ENCODE measurements around the gene ZNF77. TPM values are rescaled to one million over a fixed set of nuclear protein-coding genes. Genes with fewer than 3 reads are reported as not detected.
A peak's percentile ranks its signal among the peaks of the same experiment; 100 is the strongest.
"Not testable (repeated sequence)": the region's sequence is repeated elsewhere in the genome, so short reads cannot be mapped to it uniquely, and the experiment has no call there.

The ZNF77 gene
- polyA plus RNA-seq, 3 donors, result 7.5 to 9.1 (median 7.6) TPM

GRCh38 chr19:2974342-2975041, 29.7 kb upstream of the ZNF77 start:
- no peak for DNase-seq

GRCh38 chr19:2973229-2973628, 28.5 kb upstream of the ZNF77 start:
- no peak for DNase-seq

GRCh38 chr19:2970201-2970835, 25.5 kb upstream of the ZNF77 start:
- DNase-seq, result no peak

- DNase-seq, result peak; percentile 76
These were observed 24.3 kb upstream of the ZNF77 start for GRCh38 chr19:2969104-2969504.

GRCh38 chr19:2967972-2968371, 23.2 kb upstream of the ZNF77 start:
- no peak for DNase-seq

- DNase-seq, result no peak
These were observed 20.1 kb upstream of the ZNF77 start for GRCh38 chr19:2964874-2965273.

- DNase-seq, result not testable (repeated sequence)
These were observed 18.9 kb upstream of the ZNF77 start for GRCh38 chr19:2963631-2964030.

GRCh38 chr19:2963122-2963521, 18.4 kb upstream of the ZNF77 start:
- no peak for DNase-seq

- peak; percentile 86 for DNase-seq
These were observed 17.4 kb upstream of the ZNF77 start for GRCh38 chr19:2962018-2962670.

- no peak for DNase-seq
These were observed 15.3 kb upstream of the ZNF77 start for GRCh38 chr19:2960120-2960519.

GRCh38 chr19:2957160-2957559, 12.4 kb upstream of the ZNF77 start:
- DNase-seq, result no peak

GRCh38 chr19:2952953-2953481, 8.2 kb upstream of the ZNF77 start:
- DNase-seq, result no peak

GRCh38 chr19:2950286-2951124, 5.7 kb upstream of the ZNF77 start:
- DNase-seq, result peak; percentile 100

- peak; percentile 51 for DNase-seq
These were observed 5.1 kb upstream of the ZNF77 start for GRCh38 chr19:2949939-2950285.

GRCh38 chr19:2945575-2946184, 909 bp upstream of the ZNF77 start:
- no peak for DNase-seq

GRCh38 chr19:2944403-2944774, 382 bp downstream of the ZNF77 start:
- DNase-seq, result no peak

GRCh38 chr19:2942928-2943640, 1.7 kb downstream of the ZNF77 start:
- DNase-seq, result no peak

- not testable (repeated sequence) for DNase-seq
These were observed 8.9 kb downstream of the ZNF77 start for GRCh38 chr19:2935863-2936262.

- DNase-seq, result no peak
These were observed 11.3 kb downstream of the ZNF77 start for GRCh38 chr19:2933490-2933910.

- no peak for DNase-seq
These were observed 17.7 kb downstream of the ZNF77 start for GRCh38 chr19:2927032-2927430.
